ENCODE results near the gene IL18BP.
A peak's percentile ranks its signal among the peaks of the same experiment; 100 is the strongest.

Gene IL18BP

GRCh38 chr11:72012897-72013721 is 14.4 kb downstream of the IL18BP start:
- peak overlapping the region; percentile 22; the same call in 1 of the 2 replicates for H3K27ac ChIP-seq
- no peak for TF ChIP-seq CTCF (conservative IDR thresholded peaks at IDR 0.05)

- TF ChIP-seq CTCF (conservative IDR thresholded peaks at IDR 0.05): no peak
- H3K27ac ChIP-seq: no peak overlapping the region
These were observed 15.3 kb downstream of the IL18BP start for GRCh38 chr11:72013765-72014711.

- no peak overlapping the region for H3K27ac ChIP-seq
- TF ChIP-seq CTCF (conservative IDR thresholded peaks at IDR 0.05): no peak
These were observed 16.1 kb downstream of the IL18BP start for GRCh38 chr11:72014761-72015320.

GRCh38 chr11:72015511-72016061 is 16.9 kb downstream of the IL18BP start:
- TF ChIP-seq CTCF (conservative IDR thresholded peaks at IDR 0.05): peak; percentile 62
- no peak overlapping the region for H3K27ac ChIP-seq

GRCh38 chr11:72018171-72018570 is 19.5 kb downstream of the IL18BP start:
- TF ChIP-seq CTCF (conservative IDR thresholded peaks at IDR 0.05): no peak
- H3K27ac ChIP-seq: 0 out of 2 replicates have a peak overlapping the region, but pooled peaks have one; percentile 7

GRCh38 chr11:72023335-72023734 is 24.6 kb downstream of the IL18BP start:
- no peak overlapping the region for H3K27ac ChIP-seq

More at GRCh38 chr11:72023335-72023734, 24.6 kb downstream of the IL18BP start:
- TF ChIP-seq CTCF (conservative IDR thresholded peaks at IDR 0.05): no peak
